ENCODE data around the gene NR1H4. TPM values are rescaled to one million over a fixed set of nuclear protein-coding genes. Genes with fewer than 3 reads are reported as not detected.

Gene NR1H4
- total and polyA plus RNA-seq, 2 donors (not counting 1 experiment from before 2014, with no cell fraction given): not detected

DNA sequence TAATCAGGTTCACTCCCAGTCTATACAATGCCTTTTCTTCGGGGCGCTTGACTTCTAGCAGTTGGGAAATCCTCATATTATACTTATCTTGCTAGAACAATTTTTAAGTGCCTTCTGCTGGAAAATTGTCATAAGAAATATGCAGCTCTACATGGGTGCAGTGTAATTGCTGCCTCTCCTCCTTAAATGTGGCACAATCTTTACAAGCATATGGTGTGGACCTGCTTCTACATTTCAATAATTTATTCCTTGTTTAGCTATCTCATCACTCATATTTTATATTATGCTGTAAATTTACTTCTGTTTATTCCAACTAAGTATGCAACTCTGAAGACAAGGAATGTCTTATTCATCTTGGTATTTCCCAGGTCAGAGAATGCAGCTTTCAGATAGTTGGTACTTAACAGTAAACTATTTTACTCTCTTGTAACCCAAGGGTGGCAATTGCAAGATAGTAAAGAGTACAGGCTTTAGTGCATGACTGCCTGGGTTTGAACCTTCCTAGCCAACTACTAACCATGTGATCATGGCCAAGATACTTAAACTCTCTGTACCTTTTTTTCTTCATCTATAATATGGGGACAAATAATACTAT, 56.2 kb downstream of the NR1H4 start:
- no CpG with 5 or more reads among the region's 2 CpGs for WGBS (ENCODE audit: insufficient coverage)
- no peak overlapping the region for H2AFZ ChIP-seq (ENCODE audit: insufficient read depth, low read depth, low read length, poor library complexity, severe bottlenecking)
- no peaks in the 10 kb centered on the region for H3K9me3 Mint-ChIP-seq (ENCODE audit: insufficient read depth)
- no peak overlapping the region for H3K4me3 ChIP-seq (ENCODE audit: control extremely low read depth in 1 of 5, extremely low read depth in 1 of 5, insufficient read depth in 1 of 5, low read depth in 2 of 5, low read length in 4 of 5)
- no peaks in the 10 kb centered on the region for H3K79me2 ChIP-seq (ENCODE audit: control insufficient read depth, insufficient read depth, low read length)
- no peaks in the 10 kb centered on the region for H3K36me3 ChIP-seq (replicated peaks in 1 of 2; ENCODE audit: control extremely low read depth in 1 of 2, control insufficient read depth in 1 of 2, extremely low read depth in 1 of 2, insufficient read depth in 2 of 2, low read length in 1 of 2)
- no peak overlapping the region for H3K27ac ChIP-seq (ENCODE audit: low read length in 2 of 2)
- no peak for DNase-seq
- no peak overlapping the region for H3K4me2 ChIP-seq (replicated peaks; ENCODE audit: low read depth, low read length, poor library complexity, severe bottlenecking)
- H3K27ac Mint-ChIP-seq: no peak overlapping the region
- intact Hi-C loops (cut with micrococcal nuclease): no loop called here
- H3K4me3 Mint-ChIP-seq: no peak overlapping the region
- no peaks in the 10 kb centered on the region for H3K4me1 ChIP-seq (ENCODE audit: control insufficient read depth in 2 of 2, insufficient read depth in 2 of 2, low read length in 2 of 2)
- CTCF ChIA-PET: no interaction called here
- peaks cover 0 to 4% (median 0%) of the 10 kb centered on the region in 4 experiments for H3K27me3 ChIP-seq (replicated peaks in 1 of 4; ENCODE audit: control extremely low read depth in 1 of 4, control insufficient read depth in 3 of 4, insufficient read depth in 4 of 4, low read length in 3 of 4)
- POLR2A ChIA-PET: no interaction called here
- no peak for ATAC-seq (ENCODE audit: low read depth)
- H3K9ac ChIP-seq (ENCODE audit: low read length): no peak overlapping the region
- H3K27me3 Mint-ChIP-seq: peaks cover 6% of the 10 kb centered on the region
- no peaks in the 10 kb centered on the region for H3K9me3 ChIP-seq (ENCODE audit: control extremely low read depth in 1 of 3, control insufficient read depth in 2 of 3, insufficient read depth in 1 of 3, low read length in 2 of 3)
- H3K4me1 Mint-ChIP-seq: no peaks in the 10 kb centered on the region
- H4K20me1 ChIP-seq (ENCODE audit: control insufficient read depth, insufficient read depth, low read length, poor library complexity, severe bottlenecking): no peaks in the 10 kb centered on the region
- TF ChIP-seq EZH2 (IDR thresholded peaks at IDR 0.05; ENCODE audit: borderline replicate concordance, insufficient read depth, low read depth, low read length, poor library complexity, severe bottlenecking): no peak
- TF ChIP-seq, protein P1, sequence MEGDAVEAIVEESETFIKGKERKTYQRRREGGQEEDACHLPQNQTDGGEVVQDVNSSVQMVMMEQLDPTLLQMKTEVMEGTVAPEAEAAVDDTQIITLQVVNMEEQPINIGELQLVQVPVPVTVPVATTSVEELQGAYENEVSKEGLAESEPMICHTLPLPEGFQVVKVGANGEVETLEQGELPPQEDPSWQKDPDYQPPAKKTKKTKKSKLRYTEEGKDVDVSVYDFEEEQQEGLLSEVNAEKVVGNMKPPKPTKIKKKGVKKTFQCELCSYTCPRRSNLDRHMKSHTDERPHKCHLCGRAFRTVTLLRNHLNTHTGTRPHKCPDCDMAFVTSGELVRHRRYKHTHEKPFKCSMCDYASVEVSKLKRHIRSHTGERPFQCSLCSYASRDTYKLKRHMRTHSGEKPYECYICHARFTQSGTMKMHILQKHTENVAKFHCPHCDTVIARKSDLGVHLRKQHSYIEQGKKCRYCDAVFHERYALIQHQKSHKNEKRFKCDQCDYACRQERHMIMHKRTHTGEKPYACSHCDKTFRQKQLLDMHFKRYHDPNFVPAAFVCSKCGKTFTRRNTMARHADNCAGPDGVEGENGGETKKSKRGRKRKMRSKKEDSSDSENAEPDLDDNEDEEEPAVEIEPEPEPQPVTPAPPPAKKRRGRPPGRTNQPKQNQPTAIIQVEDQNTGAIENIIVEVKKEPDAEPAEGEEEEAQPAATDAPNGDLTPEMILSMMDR (IDR thresholded peaks at IDR 0.05): no peak

- 90% methylated on average over 2 of the region's 3 CpGs for WGBS (ENCODE audit: insufficient coverage)
- Histone ChIP-seq H3K27me3 (replicated peaks in 1 of 4; ENCODE audit: control extremely low read depth in 1 of 4, control insufficient read depth in 3 of 4, insufficient read depth in 4 of 4, low read length in 3 of 4) (peaks cover 0 to 4% (median 0%) of the 10 kb centered on the region in 4 experiments), H3K36me3 (replicated peaks in 1 of 2; ENCODE audit: control extremely low read depth in 1 of 2, control insufficient read depth in 1 of 2, extremely low read depth in 1 of 2, insufficient read depth in 2 of 2, low read length in 1 of 2) (no peaks in the 10 kb centered on the region), H3K79me2 (ENCODE audit: control insufficient read depth, insufficient read depth, low read length) (no peaks in the 10 kb centered on the region), H2AFZ (ENCODE audit: insufficient read depth, low read depth, low read length, poor library complexity, severe bottlenecking) (no peak overlapping the region), H3K4me1 (ENCODE audit: control insufficient read depth in 2 of 2, insufficient read depth in 2 of 2, low read length in 2 of 2) (no peaks in the 10 kb centered on the region), H3K9ac (ENCODE audit: low read length) (no peak overlapping the region), H3K27ac (ENCODE audit: low read length in 2 of 2) (no peak overlapping the region), H3K4me3 (ENCODE audit: control extremely low read depth in 1 of 5, extremely low read depth in 1 of 5, insufficient read depth in 1 of 5, low read depth in 2 of 5, low read length in 4 of 5) (no peak overlapping the region), H4K20me1 (ENCODE audit: control insufficient read depth, insufficient read depth, low read length, poor library complexity, severe bottlenecking) (no peaks in the 10 kb centered on the region), H3K9me3 (ENCODE audit: control extremely low read depth in 1 of 3, control insufficient read depth in 2 of 3, insufficient read depth in 1 of 3, low read length in 2 of 3) (no peaks in the 10 kb centered on the region), H3K4me2 (replicated peaks; ENCODE audit: low read depth, low read length, poor library complexity, severe bottlenecking) (no peak overlapping the region)
- DNase-seq (no peak), ATAC-seq (ENCODE audit: low read depth) (no peak)
- ChIA-PET POLR2A (no interaction called here), CTCF (no interaction called here)
- no peak overlapping the region for H3K27ac Mint-ChIP-seq
- peaks cover 6% of the 10 kb centered on the region for H3K27me3 Mint-ChIP-seq
- H3K4me3 Mint-ChIP-seq: no peak overlapping the region
- H3K9me3 Mint-ChIP-seq (ENCODE audit: insufficient read depth): no peaks in the 10 kb centered on the region
- TF ChIP-seq, protein P1 (IDR thresholded peaks at IDR 0.05): no peak
- TF ChIP-seq EZH2 (IDR thresholded peaks at IDR 0.05; ENCODE audit: borderline replicate concordance, insufficient read depth, low read depth, low read length, poor library complexity, severe bottlenecking): no peak
- no peaks in the 10 kb centered on the region for H3K4me1 Mint-ChIP-seq
- intact Hi-C loops (cut with micrococcal nuclease): no loop called here
Observed at GRCh38 chr12:100533376-100533775, 59.7 kb downstream of the NR1H4 start.
